Femur (tissue), 1 donor: ENCODE results near the gene NARS2.
"Not testable (repeated sequence)": the region's sequence is repeated elsewhere in the genome, so short reads cannot be mapped to it uniquely, and the experiment has no call there.

Experiments
- DNase-seq: peaks from one replicate; pipeline ENCODE4 v3.0.0-alpha.2; 2017

NARS2 gene

DNA sequence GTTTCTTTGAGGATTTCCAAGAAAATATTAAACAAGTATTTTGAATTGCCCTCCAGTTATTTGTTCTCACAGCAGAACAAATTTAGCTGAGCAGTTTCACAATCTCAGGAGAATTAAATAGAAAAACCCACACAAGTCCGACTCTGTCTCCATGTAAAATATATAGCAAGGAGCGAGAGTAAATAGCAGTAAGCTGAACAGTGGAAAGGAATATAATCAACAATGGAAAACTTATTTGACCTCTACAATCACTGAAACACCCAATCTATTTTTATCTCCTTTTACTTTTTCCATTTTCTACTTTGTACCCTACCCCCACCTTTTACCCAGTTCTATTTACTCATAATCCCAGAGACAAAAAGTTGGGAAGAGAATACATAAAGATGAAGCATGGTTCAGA is 34.4 kb downstream of the NARS2 start:
- DNase-seq, result no peak

DNA sequence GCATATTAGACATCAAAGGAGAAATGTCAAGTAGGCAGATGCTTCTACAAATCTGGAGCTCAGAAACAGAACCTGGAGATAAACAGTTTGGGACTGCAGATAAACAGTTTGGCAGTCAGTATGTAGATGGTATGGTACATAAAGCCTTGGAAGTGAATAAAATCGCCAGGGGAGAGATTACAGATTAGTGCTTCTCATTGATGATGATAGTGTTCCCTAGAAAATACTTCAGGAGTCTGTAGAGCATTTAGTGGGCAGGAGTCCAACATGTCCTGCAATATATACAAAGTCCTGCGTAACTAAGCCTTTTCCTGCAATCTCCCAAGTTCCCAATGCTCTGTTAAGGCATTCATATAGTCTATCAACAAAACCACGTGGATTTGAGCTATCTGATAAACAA is 35.2 kb downstream of the NARS2 start:
- no peak for DNase-seq

GRCh38 chr11:78536933-78537332 is 37.7 kb downstream of the NARS2 start:
- no peak for DNase-seq

GRCh38 chr11:78535920-78536319 is 38.7 kb downstream of the NARS2 start:
- no peak for DNase-seq

DNA sequence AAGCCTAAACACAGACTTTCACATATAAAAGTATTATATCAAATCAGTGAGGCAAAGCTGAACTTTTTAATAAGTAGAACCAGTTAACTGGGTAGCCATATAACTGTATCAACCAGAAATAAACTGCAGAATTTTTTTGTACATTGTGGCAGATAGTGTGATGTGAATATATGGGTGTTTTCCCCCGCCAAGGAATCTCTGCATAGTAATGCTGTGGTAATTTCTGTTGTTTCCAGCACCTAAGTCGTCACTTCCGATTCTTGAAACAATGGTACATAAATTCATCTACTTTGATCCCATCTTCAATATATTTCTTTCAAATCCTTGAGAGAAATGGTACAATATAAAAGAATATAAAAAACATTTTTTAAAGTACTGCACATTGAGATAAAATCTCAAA is 39.6 kb downstream of the NARS2 start:
- DNase-seq, result no peak

- no peak for DNase-seq
Measured at GRCh38 chr11:78533399-78533798, 41.3 kb downstream of the NARS2 start.

DNA sequence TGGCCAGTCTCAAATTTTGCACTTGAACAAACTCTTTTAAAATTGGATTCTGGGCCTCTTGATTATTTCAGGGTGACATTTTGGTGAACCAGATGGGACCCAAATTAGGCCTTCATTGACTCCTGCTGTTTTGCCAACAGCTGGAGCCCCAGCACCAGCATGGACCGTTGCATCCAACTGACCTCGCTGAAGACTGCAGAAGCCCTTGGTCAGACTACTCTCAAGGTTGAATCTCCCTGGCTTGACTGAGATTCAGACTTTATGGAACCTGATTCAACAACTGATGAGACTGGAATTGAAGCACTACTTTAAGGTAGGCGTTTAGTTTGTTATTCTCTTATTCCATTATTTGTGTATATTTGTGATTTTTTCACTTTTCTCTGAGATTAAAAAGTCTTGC is 41.7 kb downstream of the NARS2 start:
- DNase-seq, result no peak

- DNase-seq, result no peak
Measured at GRCh38 chr11:78526497-78527146, 48.0 kb downstream of the NARS2 start.

DNA sequence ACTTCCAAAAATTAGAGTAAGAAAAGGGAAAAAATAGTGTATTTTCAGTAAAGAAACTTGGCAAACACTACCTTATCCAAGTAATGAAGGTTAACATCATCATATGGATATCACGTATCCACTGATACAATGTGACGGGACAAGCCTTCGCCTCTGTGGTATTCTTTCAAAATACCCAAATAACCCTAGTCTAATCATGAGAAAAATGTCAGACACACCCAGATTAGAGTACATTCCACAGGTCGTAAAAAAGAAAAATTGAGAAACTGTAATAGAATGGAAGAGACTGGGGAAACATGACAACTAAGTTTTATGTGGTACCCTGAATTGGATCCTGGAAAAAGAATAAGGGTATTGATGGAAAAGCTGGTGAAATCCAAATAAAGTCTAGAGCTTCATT is 48.9 kb downstream of the NARS2 start:
- DNase-seq, result no peak

GRCh38 chr11:78520230-78520629 is 54.4 kb downstream of the NARS2 start:
- no peak for DNase-seq

DNA sequence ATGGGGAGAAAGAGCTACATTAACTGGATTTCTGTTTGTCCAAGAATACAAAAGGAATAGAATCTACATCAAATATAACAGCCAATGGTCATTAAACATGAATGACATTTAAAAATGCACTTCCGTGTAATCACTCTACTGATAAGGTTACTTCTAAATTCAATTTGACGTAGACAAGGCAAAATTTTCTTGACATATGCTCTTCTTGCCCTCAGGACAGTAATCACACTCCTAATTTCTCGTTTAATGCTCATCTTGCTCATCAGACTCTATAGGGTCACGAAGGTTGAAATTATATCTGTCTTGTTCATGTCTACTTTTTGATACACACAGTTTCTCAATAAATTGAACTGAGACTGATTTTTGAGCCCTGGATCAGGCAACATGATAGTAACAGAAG is 58.4 kb downstream of the NARS2 start:
- no peak for DNase-seq

DNA sequence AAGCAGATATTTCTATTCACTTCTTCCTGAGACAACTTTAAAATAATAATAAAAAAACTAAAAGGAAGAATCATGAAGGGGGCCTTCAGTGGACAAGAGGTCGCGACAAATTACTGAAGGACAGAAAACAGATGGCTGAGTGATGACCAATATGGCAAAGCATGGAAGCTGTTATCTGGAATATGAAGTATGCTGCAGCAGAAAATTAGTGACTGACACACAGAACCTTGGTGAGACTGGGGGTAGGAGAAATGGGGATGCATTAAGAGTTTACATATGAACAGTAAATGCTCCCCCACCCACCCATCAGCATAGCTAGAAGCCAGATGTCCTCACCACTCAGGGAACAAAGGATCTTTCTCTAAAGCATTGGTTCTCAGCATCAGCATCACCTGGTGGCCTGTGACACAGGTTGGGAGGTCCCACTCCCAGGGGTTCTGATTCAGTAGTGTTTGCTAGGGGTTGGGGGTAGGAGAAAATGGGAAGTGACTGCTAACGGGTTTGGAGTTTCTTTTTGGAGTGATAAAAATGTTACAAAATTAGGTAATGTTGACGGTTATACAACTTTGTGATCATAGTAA is 59.7 kb downstream of the NARS2 start:
- no peak for DNase-seq

- DNase-seq, result not testable (repeated sequence)
Measured at GRCh38 chr11:78513085-78513484, 61.6 kb downstream of the NARS2 start.

- no peak for DNase-seq
Measured at GRCh38 chr11:78510597-78510996, 64.1 kb downstream of the NARS2 start.

DNA sequence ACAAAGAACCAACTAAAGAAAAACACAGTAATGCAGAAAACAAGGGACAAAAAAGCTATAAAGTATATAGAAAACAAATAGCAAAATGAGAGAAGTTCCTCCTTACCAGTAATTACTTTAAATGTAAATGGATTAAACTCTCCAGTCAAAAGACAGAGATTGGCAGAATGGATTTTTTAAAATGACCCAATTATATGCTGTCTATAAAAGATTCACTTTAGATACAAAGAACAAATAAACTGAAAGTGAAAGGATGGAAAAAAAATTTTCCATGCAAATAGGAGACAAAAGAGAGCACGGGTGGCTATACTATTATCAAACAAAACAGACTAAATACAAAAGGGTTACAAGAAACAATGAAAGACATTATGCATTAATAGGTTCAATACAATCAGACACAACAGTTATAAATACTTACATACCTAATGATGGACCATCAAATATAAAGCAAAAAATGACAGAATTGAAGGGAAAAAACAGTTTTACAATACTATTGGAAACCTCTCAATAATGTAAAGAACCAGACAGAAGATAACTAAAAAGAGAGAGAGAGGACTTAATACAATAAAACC is 64.6 kb downstream of the NARS2 start:
- DNase-seq, result no peak

DNA sequence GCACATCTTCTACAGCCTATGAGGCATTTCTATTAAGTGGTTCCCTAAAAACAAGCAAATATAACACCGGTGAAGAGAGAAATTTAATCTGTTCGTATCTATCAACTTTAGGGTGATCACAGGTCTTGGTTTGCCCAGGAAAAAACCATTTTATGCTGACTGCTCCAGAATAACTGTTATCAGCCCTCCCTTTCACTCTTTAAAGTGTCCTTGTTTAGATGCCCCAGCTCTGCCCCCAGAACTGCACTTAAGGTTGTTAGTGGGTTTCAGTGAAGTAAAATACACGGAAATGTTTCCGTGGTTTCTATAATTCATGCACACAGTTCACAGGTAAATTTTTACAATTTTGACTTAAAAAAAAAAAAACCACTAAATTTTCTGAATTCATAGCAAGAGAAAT is 70.0 kb downstream of the NARS2 start:
- DNase-seq, result no peak

DNA sequence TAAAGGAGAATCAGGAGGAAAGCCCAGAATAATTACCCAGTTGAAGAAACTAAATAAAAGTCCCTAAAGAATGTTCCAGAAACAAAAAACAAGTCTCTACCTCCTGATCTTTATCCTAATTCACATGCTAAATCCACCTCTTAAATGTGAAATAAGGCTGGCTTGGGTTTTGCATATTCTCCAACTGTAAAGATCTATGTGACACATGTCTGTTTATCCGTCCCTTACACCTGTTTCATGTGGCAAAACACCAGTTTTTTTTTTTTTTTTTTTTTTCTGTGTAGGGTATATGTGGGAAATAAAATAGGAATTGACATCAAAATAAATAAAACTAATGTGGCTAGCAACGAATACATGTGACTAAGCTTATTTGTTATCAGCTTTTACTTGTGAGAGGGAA is 70.5 kb downstream of the NARS2 start:
- no peak for DNase-seq

DNA sequence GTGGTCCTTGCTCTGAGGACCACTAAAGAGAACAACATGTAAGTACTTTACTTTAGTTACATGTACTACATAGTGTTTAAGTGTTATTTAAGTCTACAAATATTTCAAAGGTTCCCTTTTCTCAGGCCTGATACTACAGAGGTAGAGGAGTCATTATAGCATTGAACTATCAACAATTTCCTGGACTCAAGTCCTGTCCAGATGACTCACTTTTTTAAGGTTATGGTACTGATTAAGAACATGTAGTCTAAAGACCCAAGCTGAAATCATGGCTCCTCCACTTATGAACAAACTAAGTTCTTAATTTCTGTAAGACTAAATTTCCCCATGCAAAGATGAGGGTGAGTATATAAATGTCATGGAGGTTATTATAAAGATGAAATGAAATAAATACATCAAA is 74.7 kb downstream of the NARS2 start:
- DNase-seq, result no peak

GRCh38 chr11:78497293-78497692 is 77.4 kb downstream of the NARS2 start:
- no peak for DNase-seq

DNA sequence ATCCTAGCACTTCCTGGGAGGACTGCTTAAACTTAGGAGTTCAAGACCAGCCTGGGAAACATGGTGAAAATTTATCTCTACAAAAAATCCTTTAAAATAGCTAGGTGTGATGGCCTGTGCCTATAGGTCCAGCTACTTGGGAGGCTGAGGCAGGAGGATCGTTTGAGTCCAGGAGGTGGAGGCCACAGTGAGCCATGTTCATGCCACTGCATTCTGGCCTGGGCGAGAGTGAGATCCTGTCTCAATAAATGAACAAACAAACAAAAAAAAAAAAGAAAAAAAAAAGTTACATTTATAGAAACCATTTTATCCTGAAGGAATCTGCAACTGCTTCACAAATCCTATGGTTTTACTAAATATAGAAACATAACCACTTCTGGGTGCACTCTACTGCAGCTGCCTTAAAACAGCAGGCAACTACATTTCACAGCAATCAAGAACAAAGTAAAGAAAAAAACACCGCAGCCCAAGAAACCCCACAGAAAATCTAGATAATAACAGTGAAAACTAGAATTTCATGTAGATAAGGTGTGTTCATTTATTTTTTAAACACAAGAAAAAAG is 81.2 kb downstream of the NARS2 start:
- no peak for DNase-seq

GRCh38 chr11:78492973-78493372 is 81.7 kb downstream of the NARS2 start:
- DNase-seq, result no peak

GRCh38 chr11:78489184-78489583 is 85.5 kb downstream of the NARS2 start:
- DNase-seq, result no peak

GRCh38 chr11:78478536-78478935 is 96.1 kb downstream of the NARS2 start:
- no peak for DNase-seq

DNA sequence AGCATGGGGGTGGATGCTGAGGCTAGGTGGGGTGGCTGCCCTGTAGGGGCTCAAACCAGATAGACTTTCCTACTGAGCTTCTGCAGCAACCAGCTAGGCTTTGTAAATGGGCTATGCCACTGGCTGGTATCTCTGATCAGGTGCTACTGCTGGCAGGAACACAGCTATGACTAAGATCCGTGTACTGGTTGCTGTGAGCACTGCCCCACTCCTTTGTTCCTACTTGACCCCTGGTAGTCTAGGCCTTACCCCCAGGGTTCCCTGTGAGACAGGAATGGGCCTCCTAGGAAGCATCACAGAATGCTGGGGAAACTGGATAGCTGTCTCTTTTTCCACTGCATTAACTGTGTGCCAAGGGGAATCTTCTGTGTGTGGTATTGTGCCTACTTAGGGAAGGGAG is 98.6 kb downstream of the NARS2 start:
- DNase-seq, result no peak

DNA sequence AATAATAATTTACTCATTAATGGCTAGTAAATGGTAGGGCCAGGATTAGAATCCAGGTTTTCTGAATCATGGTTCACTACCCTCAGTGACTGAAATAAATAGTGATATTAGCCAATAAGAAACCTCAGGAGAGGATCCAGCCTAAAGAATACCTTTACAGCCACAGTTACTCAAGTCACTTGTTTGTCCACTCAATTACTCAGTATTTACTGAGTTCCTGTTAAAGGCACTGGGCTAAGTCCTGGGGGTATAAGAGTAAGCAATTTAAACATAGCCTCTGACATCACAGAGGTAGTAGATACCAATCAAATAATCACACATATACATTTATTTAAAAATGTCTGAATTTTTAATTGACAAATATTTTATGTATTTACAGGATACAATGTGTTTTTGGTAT is 100.2 kb downstream of the NARS2 start:
- no peak for DNase-seq
